Measurements from ENCODE around the gene RASSF8.

GRCh38 chr12:25990495-25990894 is 32.0 kb downstream of the RASSF8 start:
- TF ChIP-seq CTCF (conservative IDR thresholded peaks at IDR 0.05), result no peak
- no peak for TF ChIP-seq ZFX (IDR thresholded peaks at IDR 0.05)
